ENCODE measurements around the gene HLA-DOA.

The HLA-DOA gene

DNA sequence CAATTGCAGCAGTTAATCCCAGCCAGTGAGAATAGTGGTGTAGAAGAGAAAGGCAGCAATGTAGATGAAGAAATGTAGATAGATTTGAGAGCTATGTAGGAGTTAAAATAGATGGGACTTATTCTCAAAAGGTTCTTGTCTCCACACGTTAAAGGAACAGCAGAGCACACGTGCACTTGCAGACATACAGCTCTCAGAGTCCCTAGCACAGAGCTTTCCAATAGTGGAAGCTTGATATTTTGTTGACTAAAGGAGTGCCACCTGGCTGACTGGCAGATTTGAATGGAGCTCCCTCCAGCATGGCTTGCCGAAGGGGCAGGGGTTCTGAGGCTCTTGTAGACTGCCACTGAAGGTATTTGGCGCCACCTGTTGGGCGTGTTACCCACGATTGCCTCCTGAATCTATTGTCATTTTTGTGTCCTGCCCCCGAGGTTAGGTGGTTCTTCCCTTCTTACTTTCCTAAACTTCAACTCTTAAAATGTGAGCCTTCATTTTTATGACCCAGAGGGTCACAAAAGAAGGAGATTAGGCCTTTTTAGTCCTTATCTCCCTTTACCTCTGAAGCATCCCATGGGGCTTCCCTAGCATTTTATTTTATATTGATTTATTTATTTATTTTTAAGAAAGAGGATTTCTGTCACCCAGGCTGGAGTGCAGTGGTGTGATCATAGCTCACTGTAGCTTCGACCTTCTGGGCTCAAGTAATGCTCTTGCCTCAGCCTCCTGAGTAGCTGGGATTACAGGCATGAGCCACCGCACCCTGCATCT is 24.6 kb downstream of the HLA-DOA start:
- H3K4me3 ChIP-seq (ENCODE audit: low read depth, low read length): no peak overlapping the region
- TF ChIP-seq, protein P1, sequence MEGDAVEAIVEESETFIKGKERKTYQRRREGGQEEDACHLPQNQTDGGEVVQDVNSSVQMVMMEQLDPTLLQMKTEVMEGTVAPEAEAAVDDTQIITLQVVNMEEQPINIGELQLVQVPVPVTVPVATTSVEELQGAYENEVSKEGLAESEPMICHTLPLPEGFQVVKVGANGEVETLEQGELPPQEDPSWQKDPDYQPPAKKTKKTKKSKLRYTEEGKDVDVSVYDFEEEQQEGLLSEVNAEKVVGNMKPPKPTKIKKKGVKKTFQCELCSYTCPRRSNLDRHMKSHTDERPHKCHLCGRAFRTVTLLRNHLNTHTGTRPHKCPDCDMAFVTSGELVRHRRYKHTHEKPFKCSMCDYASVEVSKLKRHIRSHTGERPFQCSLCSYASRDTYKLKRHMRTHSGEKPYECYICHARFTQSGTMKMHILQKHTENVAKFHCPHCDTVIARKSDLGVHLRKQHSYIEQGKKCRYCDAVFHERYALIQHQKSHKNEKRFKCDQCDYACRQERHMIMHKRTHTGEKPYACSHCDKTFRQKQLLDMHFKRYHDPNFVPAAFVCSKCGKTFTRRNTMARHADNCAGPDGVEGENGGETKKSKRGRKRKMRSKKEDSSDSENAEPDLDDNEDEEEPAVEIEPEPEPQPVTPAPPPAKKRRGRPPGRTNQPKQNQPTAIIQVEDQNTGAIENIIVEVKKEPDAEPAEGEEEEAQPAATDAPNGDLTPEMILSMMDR (IDR thresholded peaks at IDR 0.05; ENCODE audit: insufficient read depth, low read depth, low read length, missing control alignments): peak; percentile 91
- peak; percentile 93 for DNase-seq (ENCODE audit: low read depth)

GRCh38 chr6:32983964-32984621 is 25.3 kb downstream of the HLA-DOA start:
- DNase-seq (ENCODE audit: low read depth): no peak
- TF ChIP-seq, protein P1 (IDR thresholded peaks at IDR 0.05; ENCODE audit: insufficient read depth, low read depth, low read length, missing control alignments): no peak
- no peak overlapping the region for H3K4me3 ChIP-seq (ENCODE audit: low read depth, low read length)

GRCh38 chr6:32983493-32983848 is 25.9 kb downstream of the HLA-DOA start:
- TF ChIP-seq, protein P1 (IDR thresholded peaks at IDR 0.05; ENCODE audit: insufficient read depth, low read depth, low read length, missing control alignments): no peak
- H3K4me3 ChIP-seq (ENCODE audit: low read depth, low read length): no peak overlapping the region
- no peak for DNase-seq (ENCODE audit: low read depth)

DNA sequence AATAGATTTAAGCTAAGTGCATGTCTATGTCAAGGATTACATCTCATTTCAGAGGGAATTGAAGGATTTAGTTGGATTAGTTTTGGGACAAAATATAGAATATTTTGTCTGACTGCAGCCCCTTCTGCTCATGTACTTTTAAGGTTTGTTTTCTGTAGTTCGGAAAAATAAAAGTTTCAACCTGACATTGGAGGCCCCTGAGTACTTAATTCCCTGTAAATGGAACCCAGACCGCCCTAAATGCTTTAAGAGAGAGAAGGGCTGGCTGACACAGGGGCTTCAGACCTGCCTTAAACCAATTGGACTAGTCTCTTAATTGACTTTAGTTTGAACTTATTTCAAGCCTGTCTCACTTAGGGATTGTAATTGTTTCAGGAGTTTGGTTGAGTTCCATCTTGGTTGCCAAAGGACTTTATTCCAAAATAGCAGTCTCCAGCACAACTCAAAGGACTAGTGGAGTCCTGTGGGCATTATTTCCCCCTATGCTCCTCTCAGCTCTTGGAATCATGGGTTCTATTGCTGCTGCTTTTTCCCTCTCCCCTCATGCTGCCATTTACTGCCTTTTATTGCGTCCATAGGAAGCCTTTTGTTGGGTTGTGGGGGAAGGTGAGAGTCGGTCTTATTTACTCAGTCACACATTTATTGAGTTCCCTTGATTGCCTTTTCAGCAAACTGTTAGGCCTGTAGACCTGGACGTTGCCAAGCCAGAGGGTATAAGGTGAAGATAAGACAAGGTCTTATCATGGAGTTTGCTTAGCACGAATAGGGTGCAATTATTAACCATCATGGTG is 26.5 kb downstream of the HLA-DOA start:
- TF ChIP-seq, protein P1 (IDR thresholded peaks at IDR 0.05; ENCODE audit: insufficient read depth, low read depth, low read length, missing control alignments): no peak
- DNase-seq (ENCODE audit: low read depth): no peak
- no peak overlapping the region for H3K4me3 ChIP-seq (ENCODE audit: low read depth, low read length)

GRCh38 chr6:32982084-32982701 is 27.2 kb downstream of the HLA-DOA start:
- TF ChIP-seq, protein P1 (IDR thresholded peaks at IDR 0.05; ENCODE audit: insufficient read depth, low read depth, low read length, missing control alignments): no peak
- peak; percentile 54 for DNase-seq (ENCODE audit: low read depth)

DNA sequence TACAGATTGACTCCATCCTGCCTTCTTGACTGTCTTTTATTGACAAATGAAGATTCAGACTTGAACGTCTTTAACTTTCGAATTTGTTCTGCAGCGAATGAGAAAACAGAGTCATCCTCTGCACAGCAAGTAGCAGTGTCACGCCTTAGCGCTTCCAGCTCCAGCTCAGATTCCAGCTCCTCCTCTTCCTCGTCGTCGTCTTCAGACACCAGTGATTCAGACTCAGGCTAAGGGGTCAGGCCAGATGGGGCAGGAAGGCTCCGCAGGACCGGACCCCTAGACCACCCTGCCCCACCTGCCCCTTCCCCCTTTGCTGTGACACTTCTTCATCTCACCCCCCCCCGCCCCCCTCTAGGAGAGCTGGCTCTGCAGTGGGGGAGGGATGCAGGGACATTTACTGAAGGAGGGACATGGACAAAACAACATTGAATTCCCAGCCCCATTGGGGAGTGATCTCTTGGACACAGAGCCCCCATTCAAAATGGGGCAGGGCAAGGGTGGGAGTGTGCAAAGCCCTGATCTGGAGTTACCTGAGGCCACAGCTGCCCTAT is 28.8 kb downstream of the HLA-DOA start:
- TF ChIP-seq, protein P1 (IDR thresholded peaks at IDR 0.05; ENCODE audit: insufficient read depth, low read depth, low read length, missing control alignments): no peak
- no peak overlapping the region for H3K4me3 ChIP-seq (ENCODE audit: low read depth, low read length)
- DNase-seq (ENCODE audit: low read depth): no peak

More at GRCh38 chr6:32982084-32982701, 27.2 kb downstream of the HLA-DOA start:
- H3K4me3 ChIP-seq (ENCODE audit: low read depth, low read length): no peak overlapping the region
